ENCODE results near the gene MLC1.

Gene MLC1

DNA sequence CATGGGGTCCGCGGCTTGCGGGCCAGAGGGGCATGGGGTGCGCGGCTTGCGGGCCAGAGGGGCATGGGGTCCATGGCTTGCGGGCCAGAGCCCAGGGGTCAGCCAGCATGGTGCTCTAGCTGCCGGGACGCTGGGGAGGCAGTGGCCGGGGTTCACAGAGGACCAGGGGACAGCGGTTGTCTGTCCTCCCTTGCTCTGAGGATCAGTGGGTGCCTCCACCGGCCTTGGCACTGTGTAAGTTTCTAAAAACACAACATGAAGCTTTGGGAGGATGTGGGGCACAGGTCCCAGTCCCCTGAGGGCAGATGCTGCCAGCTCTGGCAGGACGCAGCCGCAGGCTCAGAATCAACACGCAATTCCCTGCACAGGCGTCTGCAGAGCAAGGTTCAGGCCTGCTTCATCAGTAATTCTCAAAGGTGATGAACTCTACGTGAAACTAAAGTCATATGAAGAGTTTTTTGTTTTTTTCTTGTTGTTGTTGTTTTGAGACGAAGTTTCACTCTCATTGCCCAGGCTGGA lies 3.0 kb downstream of the MLC1 start:
- Histone ChIP-seq H3K36me3 (ENCODE audit: control insufficient read depth, insufficient read depth, low read length) (no peaks in the 10 kb centered on the region), H3K4me3 (ENCODE audit: low read length) (no peak overlapping the region), H3K4me1 (ENCODE audit: control insufficient read depth, insufficient read depth, low read length) (no peaks in the 10 kb centered on the region), H3K27ac (ENCODE audit: low read depth, low read length) (no peak overlapping the region), H3K9ac (ENCODE audit: low read length) (no peak overlapping the region), H3K27me3 (ENCODE audit: control insufficient read depth, insufficient read depth, low read length) (peaks cover 8% of the 10 kb centered on the region)

DNA sequence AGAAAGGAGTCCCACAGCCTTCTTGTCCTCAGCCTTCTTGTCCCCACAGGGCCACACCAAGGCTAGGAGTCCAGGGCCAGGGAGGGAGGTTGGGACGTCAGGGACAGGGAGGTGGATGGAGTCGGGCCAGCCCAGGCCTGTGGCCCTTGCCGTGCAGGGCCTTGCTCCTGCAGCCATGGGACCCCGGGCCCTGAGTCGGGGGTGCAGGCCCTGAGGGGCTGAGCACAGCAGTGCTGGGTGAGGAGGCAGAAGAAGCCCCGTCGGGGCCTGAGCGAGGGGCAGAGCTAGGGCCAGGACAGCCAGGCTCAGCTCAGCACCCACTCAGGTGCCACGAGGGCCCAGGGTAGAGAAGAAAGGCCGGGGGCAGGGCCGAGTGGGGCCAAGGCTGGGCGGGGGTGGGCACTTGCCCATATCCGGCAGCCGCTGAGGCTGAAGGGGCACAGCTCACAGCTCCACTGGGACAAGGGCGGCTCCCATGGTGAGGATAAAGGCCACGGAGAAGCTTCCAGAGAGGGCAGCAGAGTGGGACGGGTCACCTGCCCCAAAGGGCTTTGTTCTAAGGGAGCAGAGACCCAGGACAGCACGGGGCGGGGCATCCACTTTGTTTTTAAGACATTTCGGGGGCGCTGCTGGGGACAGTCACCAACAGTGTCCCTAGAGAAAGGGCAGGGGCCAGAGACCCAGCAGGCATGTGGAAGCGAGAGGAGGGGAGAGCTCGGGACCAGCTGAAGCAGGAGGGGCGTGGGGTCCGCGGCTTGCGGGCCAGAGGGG lies 3.6 kb downstream of the MLC1 start:
- Histone ChIP-seq H3K36me3 (ENCODE audit: control insufficient read depth, insufficient read depth, low read length) (no peaks in the 10 kb centered on the region), H3K4me3 (ENCODE audit: low read length) (no peak overlapping the region), H3K27me3 (ENCODE audit: control insufficient read depth, insufficient read depth, low read length) (peaks cover 8% of the 10 kb centered on the region), H3K4me1 (ENCODE audit: control insufficient read depth, insufficient read depth, low read length) (no peaks in the 10 kb centered on the region), H3K27ac (ENCODE audit: low read depth, low read length) (no peak overlapping the region), H3K9ac (ENCODE audit: low read length) (no peak overlapping the region)

DNA sequence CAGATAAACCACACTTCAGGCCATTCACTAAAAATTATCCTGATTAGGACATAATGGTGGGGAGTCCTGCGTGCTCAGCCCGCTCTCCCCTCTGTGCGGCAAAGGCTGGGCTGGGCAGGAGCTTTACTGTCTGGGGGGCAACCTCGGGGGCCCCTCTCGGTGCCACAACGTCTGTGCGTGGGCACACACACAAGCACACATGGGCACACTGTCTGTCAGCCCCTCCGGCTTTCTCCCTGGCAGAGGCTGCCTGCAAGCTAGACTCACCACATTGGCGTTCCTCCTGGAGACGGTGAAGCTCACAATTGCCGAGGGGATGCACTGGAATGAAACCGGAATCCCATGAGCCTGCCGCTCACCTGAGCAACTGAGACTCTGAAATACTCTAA lies 5.2 kb downstream of the MLC1 start:
- Histone ChIP-seq H3K27ac (ENCODE audit: low read depth, low read length) (no peak overlapping the region), H3K4me1 (ENCODE audit: control insufficient read depth, insufficient read depth, low read length) (no peaks in the 10 kb centered on the region), H3K36me3 (ENCODE audit: control insufficient read depth, insufficient read depth, low read length) (no peaks in the 10 kb centered on the region), H3K9ac (ENCODE audit: low read length) (no peak overlapping the region), H3K27me3 (ENCODE audit: control insufficient read depth, insufficient read depth, low read length) (peaks cover 8% of the 10 kb centered on the region), H3K4me3 (ENCODE audit: low read length) (no peak overlapping the region)

DNA sequence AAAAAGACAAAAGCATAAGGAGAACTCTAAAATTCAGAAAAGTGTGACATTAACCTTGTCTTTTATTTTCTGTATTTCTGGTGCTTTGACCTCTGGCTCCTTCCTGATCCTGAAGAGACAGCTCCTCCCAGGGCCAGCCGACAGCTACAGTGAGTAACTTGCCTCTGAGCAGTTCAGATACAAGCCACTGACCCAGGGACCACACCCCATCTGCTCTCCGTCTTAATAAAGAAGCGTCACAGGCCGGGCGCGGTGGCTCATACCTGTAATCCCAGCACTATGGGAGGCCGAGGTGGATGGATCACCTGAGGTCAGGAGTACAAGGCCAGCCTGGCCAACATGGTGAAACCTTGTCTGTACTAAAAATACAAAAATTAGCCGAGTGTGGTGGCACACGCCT lies 6.5 kb downstream of the MLC1 start:
- no peak overlapping the region for H3K4me3 ChIP-seq (ENCODE audit: low read length)
- no peak overlapping the region for H3K27ac ChIP-seq (ENCODE audit: low read depth, low read length)
- no peaks in the 10 kb centered on the region for H3K4me1 ChIP-seq (ENCODE audit: control insufficient read depth, insufficient read depth, low read length)
- H3K27me3 ChIP-seq (ENCODE audit: control insufficient read depth, insufficient read depth, low read length): peaks cover 4% of the 10 kb centered on the region
- no peak overlapping the region for H3K9ac ChIP-seq (ENCODE audit: low read length)
- no peaks in the 10 kb centered on the region for H3K36me3 ChIP-seq (ENCODE audit: control insufficient read depth, insufficient read depth, low read length)

DNA sequence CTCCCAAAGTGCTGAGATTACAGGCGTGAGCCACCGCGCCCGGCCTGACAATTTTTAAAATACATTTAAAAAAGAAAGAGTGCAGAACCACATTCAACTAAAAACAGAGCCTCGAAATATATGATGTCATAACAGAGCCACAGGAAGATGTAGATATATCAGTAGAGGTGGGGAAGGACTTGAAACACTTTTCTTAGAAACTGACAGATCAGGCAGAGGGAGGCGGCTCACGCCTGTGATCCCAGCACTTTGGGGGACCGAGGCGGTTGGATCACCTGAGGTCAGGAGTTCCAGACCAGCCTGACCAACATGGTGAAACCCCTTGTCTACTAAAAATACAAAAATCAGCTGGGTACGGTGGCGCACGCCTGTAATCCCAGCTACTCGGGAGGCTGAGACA lies 7.0 kb downstream of the MLC1 start:
- Histone ChIP-seq H3K9ac (ENCODE audit: low read length) (no peak overlapping the region), H3K4me3 (ENCODE audit: low read length) (no peak overlapping the region), H3K4me1 (ENCODE audit: control insufficient read depth, insufficient read depth, low read length) (no peaks in the 10 kb centered on the region), H3K27ac (ENCODE audit: low read depth, low read length) (no peak overlapping the region), H3K36me3 (ENCODE audit: control insufficient read depth, insufficient read depth, low read length) (no peaks in the 10 kb centered on the region), H3K27me3 (ENCODE audit: control insufficient read depth, insufficient read depth, low read length) (peaks cover 3% of the 10 kb centered on the region)

DNA sequence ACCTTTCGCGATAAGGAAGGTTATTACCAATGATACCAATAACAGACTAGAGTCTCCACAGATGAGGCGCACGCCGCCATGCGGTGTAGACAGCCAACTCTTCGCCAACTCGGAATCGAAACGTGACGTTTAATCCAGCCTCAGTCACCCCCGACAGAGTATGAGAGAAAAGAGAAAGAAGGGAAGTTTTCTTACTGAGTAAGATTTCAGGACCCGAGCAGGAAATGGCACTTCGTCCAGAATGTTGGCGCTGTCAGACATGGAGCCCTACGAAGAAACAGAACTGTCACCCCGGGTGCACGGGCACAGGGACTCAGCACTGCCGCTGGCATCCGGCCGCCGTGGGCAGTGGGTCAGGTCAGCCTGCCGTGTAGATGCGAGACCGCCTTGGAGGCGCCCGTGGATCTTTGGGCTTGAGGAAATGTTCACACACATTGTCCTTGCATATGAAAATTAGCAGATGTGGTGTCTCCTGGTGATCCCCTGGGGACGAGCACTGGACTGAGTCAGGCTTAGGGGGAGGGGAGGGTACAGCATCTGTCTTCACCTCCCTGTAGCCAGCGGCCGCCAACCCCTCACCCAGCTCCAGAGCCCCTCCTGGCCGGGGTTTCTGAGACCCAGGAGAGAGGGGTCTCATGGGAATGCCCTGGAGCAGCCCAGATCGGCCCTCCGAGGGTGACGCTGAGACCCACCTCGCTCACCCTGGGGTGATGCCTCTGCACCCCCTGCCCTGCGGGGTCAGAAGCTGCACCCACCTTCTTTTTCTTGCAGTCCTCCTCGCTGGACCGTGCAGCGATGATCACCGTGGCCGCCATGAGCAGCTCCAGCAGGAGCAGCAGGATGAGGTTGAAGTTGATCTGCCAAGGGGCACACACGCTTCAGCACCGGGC lies 8.3 kb downstream of the MLC1 start:
- Histone ChIP-seq H3K36me3 (ENCODE audit: control insufficient read depth, insufficient read depth, low read length) (no peaks in the 10 kb centered on the region), H3K4me1 (ENCODE audit: control insufficient read depth, insufficient read depth, low read length) (no peaks in the 10 kb centered on the region), H3K9ac (ENCODE audit: low read length) (no peak overlapping the region), H3K27ac (ENCODE audit: low read depth, low read length) (no peak overlapping the region), H3K27me3 (ENCODE audit: control insufficient read depth, insufficient read depth, low read length) (no peaks in the 10 kb centered on the region), H3K4me3 (ENCODE audit: low read length) (no peak overlapping the region)

DNA sequence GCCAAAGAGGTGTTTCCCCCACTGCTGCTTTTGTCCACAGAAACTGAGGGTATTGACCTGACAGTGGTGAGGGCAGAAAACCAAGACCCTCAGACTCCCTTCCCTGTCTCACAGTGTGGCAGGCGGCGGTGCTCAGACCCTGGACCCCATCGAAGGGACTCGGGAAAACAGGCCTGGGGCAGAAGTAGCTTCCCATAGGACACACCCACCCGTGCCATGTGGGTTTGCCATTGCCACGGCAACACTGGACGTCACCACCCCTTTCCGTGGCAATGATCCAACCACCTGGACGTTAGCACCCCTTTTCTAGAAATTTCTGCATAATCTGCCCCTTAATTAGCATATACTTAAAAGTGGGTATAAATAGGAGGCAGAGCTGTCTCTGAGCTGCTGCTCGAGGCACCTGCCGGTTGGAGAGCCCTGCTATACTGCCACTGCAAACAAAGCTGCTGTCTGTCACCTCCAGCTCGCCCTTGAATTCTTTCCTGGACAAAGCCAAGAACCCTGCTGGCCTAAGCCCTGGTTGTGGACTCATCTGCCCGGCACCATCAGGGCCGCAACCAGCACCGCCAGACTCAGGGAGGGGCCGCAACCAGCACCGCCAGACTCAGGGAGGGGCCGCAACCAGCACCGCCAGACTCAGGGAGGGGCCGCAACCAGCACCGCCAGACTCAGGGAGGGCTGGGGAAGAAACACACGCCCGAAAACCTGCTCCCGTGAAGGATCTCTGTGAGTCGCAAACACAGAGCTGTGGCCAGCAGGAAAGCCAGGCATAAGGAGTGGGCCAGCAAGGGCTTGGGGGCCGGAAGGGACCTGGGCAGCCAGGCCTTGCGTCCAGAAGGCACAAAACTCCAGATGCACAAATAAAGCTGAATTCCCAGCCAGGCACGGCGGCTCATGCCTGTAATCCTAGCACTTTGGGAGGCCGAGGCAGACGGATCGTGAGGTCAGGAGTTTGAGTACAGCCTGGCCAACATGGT lies 10.4 kb downstream of the MLC1 start:
- Histone ChIP-seq H3K27ac (ENCODE audit: low read depth, low read length) (no peak overlapping the region), H3K36me3 (ENCODE audit: control insufficient read depth, insufficient read depth, low read length) (no peaks in the 10 kb centered on the region), H3K4me1 (ENCODE audit: control insufficient read depth, insufficient read depth, low read length) (no peaks in the 10 kb centered on the region), H3K9ac (ENCODE audit: low read length) (no peak overlapping the region), H3K4me3 (ENCODE audit: low read length) (no peak overlapping the region), H3K27me3 (ENCODE audit: control insufficient read depth, insufficient read depth, low read length) (no peaks in the 10 kb centered on the region)

DNA sequence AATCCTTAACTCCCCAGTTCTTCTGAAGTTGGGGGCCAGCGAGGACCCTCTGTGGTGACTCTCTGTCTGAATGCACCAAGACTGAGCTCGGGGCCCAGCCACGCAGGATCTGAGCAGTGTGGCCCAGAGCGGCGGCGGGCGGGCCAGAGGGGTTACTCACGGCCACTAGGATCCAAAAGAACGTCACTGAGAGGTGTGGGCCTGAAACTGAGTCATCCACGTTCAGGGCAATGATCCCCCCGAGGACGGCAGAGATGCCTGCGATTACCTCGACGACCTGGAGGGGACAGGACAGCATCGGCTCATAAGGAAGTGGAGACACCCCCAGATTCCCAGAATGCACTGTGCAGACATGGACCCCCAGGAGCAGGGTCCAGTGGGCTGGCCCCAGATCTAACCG lies 11.2 kb downstream of the MLC1 start:
- Histone ChIP-seq H3K36me3 (ENCODE audit: control insufficient read depth, insufficient read depth, low read length) (no peaks in the 10 kb centered on the region), H3K4me1 (ENCODE audit: control insufficient read depth, insufficient read depth, low read length) (no peaks in the 10 kb centered on the region), H3K9ac (ENCODE audit: low read length) (no peak overlapping the region), H3K4me3 (ENCODE audit: low read length) (no peak overlapping the region), H3K27me3 (ENCODE audit: control insufficient read depth, insufficient read depth, low read length) (no peaks in the 10 kb centered on the region), H3K27ac (ENCODE audit: low read depth, low read length) (no peak overlapping the region)

DNA sequence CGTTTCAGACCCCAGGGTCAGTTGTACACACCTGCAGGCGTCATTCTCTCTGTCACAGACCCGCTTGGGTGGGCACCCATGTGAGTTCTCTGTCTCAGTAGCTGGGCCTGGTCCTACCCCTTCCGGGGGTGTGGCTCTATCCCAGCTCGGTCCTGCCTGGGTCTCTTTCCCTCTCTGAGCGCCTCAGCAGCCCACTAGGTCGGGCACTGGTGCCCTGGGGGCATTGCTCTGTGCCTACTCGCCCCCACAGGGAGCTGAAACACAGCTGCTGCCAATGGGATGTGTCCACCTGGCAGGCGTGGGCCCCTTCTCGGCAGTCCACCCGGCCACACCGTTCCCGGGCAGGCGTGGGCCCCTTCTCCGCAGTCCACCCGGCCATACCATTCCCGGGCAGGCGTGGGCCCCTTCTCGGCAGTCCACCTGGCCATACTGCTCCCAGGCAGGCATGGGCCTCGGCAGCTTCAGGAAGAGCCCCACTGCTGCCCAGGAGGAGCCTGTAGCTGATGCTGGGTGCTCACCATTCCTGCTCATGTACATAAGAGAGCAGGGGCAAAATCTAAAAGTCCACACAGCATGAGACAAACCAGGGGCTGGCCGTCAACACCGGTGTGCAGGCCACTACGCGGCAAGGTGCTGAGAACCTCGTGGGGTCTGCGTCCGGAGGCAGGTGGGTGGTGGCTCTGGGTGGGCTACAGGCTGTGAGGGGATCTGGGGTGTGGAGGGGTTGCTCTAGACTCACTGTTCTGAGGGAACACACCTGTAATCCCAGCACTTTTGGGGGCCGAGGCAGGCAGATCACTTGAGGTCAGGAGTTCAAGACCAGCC lies 12.3 kb downstream of the MLC1 start:
- no peaks in the 10 kb centered on the region for H3K27me3 ChIP-seq (ENCODE audit: control insufficient read depth, insufficient read depth, low read length)
- H3K27ac ChIP-seq (ENCODE audit: low read depth, low read length): no peak overlapping the region
- H3K4me3 ChIP-seq (ENCODE audit: low read length): no peak overlapping the region
- no peaks in the 10 kb centered on the region for H3K36me3 ChIP-seq (ENCODE audit: control insufficient read depth, insufficient read depth, low read length)
- no peaks in the 10 kb centered on the region for H3K4me1 ChIP-seq (ENCODE audit: control insufficient read depth, insufficient read depth, low read length)
- no peak overlapping the region for H3K9ac ChIP-seq (ENCODE audit: low read length)

DNA sequence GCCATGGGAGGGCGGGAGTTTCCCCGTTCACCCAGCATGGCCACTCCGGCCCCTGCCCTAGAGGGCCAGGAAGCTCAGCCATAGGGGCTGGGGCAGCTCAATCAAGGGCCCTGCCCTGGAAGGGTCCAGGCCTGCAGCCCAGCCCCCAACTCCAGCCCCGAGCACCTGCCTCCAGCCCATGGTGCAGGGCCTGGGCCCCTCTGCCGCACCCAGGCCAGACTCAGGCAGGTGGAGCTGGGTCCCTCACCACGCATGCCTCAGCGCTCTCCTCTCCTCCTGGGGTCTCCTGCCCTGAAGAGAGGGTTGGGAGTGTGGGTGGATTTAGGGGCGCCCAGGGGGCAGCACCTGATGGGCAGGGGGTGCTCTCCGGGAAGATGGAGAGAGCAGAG lies 13.1 kb downstream of the MLC1 start:
- H3K4me1 ChIP-seq (ENCODE audit: control insufficient read depth, insufficient read depth, low read length): no peaks in the 10 kb centered on the region

DNA sequence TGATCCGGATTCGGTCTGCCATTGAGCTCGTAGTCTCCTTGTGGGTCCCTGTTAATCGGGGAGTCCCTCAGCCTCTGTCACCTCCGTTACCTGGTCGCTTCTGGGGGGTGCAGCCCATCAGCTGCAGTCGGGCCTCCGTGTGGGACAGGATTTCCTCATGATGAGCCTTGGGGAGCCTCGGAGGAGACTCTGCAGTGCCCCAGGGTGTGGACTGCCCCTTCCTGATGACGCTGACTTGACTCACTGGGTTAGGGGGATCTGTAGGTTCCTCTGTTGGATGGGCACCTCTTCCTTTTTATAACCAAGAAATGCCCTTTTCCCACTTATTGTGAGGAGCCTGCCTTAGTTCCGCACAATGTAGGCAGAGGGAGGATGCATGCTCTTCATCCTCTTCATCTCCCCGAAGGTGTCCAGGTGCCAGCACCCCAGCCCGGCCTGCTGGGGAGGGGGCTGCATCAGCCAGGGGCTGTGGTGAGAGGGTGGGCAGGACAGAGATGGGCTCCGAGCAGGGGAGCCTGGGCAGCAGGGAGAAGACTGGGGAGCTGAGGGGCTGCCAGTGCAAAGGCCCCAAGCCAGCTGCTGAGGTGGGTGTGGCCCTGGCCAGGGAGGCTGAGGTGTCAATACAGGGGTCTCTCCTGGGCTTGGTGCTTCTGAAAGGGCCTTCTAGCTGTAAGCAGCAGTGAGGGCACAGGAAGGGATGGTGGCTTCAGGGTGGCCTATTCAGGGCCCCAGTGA lies 13.6 kb downstream of the MLC1 start:
- Histone ChIP-seq H3K36me3 (ENCODE audit: control insufficient read depth, insufficient read depth, low read length) (no peaks in the 10 kb centered on the region), H3K4me1 (ENCODE audit: control insufficient read depth, insufficient read depth, low read length) (no peaks in the 10 kb centered on the region), H3K27me3 (ENCODE audit: control insufficient read depth, insufficient read depth, low read length) (no peaks in the 10 kb centered on the region), H3K27ac (ENCODE audit: low read depth, low read length) (no peak overlapping the region), H3K9ac (ENCODE audit: low read length) (no peak overlapping the region), H3K4me3 (ENCODE audit: low read length) (no peak overlapping the region)

More for the DNA sequence above, 13.1 kb downstream of the MLC1 start:
- no peaks in the 10 kb centered on the region for H3K36me3 ChIP-seq (ENCODE audit: control insufficient read depth, insufficient read depth, low read length)
- H3K9ac ChIP-seq (ENCODE audit: low read length): no peak overlapping the region
- H3K27ac ChIP-seq (ENCODE audit: low read depth, low read length): no peak overlapping the region
- no peaks in the 10 kb centered on the region for H3K27me3 ChIP-seq (ENCODE audit: control insufficient read depth, insufficient read depth, low read length)
- no peak overlapping the region for H3K4me3 ChIP-seq (ENCODE audit: low read length)
